CD14-positive monocyte (primary cell): ENCODE data around the gene PRAMEF18. TPM values are rescaled to one million over a fixed set of nuclear protein-coding genes. Genes with fewer than 3 reads are reported as not detected.
"Not testable (repeated sequence)": the region's sequence is repeated elsewhere in the genome, so short reads cannot be mapped to it uniquely, and the experiment has no call there.

Source experiments
- DNase-seq, 3 donors: peaks; one replicate each; pipeline ENCODE4 v3.0.0-alpha.2; 2011 to 2022
- H2AFZ ChIP-seq: 2 replicates; pipeline ENCODE4 v1.6.0; 2012; ENCODE audit warnings: mild to moderate bottlenecking, low read depth, low read length, inconsistent platforms; ENCODE audit not compliant: insufficient read depth, poor library complexity, severe bottlenecking
- H3K27ac ChIP-seq, 2 donors: 1 replicate in 1 of 2; 2 replicates in 1 of 2; pipeline ENCODE4 v1.5.1; 2012 to 2013; ENCODE audit warnings: low read length in 2 of 2, control low read depth in 1 of 2, inconsistent platforms in 1 of 2, low read depth in 1 of 2, mild to moderate bottlenecking in 1 of 2
- H3K27me3 ChIP-seq, 2 donors: one replicate each; pipeline versions ENCODE4 v1.6.0 to v1.6.1; 2011 to 2013; ENCODE audit warnings: low read length in 2 of 2; ENCODE audit not compliant: control insufficient read depth in 2 of 2, insufficient read depth in 2 of 2
- H3K36me3 ChIP-seq, 2 donors: replicated peaks in 1 of 2; 1 replicate in 1 of 2; 2 replicates in 1 of 2; pipeline versions ENCODE4 v1.5.1 to v1.6.1; 2012 to 2013; ENCODE audit warnings: low read length in 2 of 2, control low read depth in 1 of 2, inconsistent platforms in 1 of 2, mild to moderate bottlenecking in 1 of 2; ENCODE audit not compliant: insufficient read depth in 2 of 2, control insufficient read depth in 1 of 2
- H3K4me1 ChIP-seq, 2 donors: 1 replicate in 1 of 2; 2 replicates in 1 of 2; pipeline versions ENCODE4 v1.5.1 to v1.6.1; 2012 to 2013; ENCODE audit warnings: low read length in 2 of 2, control low read depth in 1 of 2, inconsistent platforms in 1 of 2, mild to moderate bottlenecking in 1 of 2, moderate library complexity in 1 of 2; ENCODE audit not compliant: insufficient read depth in 2 of 2, control insufficient read depth in 1 of 2
- H3K4me2 ChIP-seq: replicated peaks from 2 replicates; pipeline ENCODE3; 2012; ENCODE audit warnings: low read length, moderate library complexity, mild to moderate bottlenecking; ENCODE audit not compliant: poor library complexity, severe bottlenecking; ENCODE audit errors: extremely low read depth
- H3K4me3 ChIP-seq, 3 experiments: fragments of 200-600 bp in 1 of 3; sonication (generic) in 1 of 3; replicated peaks in 1 of 3; 1 replicate in 2 of 3; 2 replicates in 1 of 3; pipeline ENCODE4 v1.5.1; 2011 to 2013; ENCODE audit warnings: low read length in 3 of 3, mild to moderate bottlenecking in 3 of 3, control low read depth in 2 of 3, low read depth in 2 of 3, inconsistent platforms in 1 of 3, moderate library complexity in 1 of 3
- H3K79me2 ChIP-seq: 2 replicates; pipeline ENCODE4 v1.6.0; 2012; ENCODE audit warnings: mild to moderate bottlenecking, control low read depth, inconsistent platforms, low read length, moderate library complexity; ENCODE audit not compliant: insufficient read depth
- H3K9ac ChIP-seq: 2 replicates; pipeline ENCODE4 v1.6.0; 2017; ENCODE audit warnings: low read length, mild to moderate bottlenecking; ENCODE audit not compliant: insufficient read depth, poor library complexity, severe bottlenecking
- H3K9me3 ChIP-seq, 2 donors: replicated peaks in 1 of 2; 1 replicate in 1 of 2; 2 replicates in 1 of 2; pipeline versions ENCODE4 v1.5.1 to v1.6.1; 2012 to 2013; ENCODE audit warnings: low read length in 2 of 2, control low read depth in 1 of 2; ENCODE audit not compliant: control insufficient read depth in 1 of 2, insufficient read depth in 1 of 2
- H4K20me1 ChIP-seq: 2 replicates; pipeline ENCODE4 v1.6.0; 2012; ENCODE audit warnings: mild to moderate bottlenecking, low read length, control low read depth, moderate library complexity; ENCODE audit not compliant: insufficient read depth
- H3K27ac Mint-ChIP-seq, 7 donors: one replicate each; pipeline ENCODE4 v1.8.0; 2020; ENCODE audit warnings: mild to moderate bottlenecking in 7 of 7, mixed read lengths in 7 of 7, moderate library complexity in 6 of 7, inconsistent platforms in 2 of 7
- H3K27me3 Mint-ChIP-seq, 3 donors: one replicate each; pipeline ENCODE4 v1.8.0; 2021 to 2022; ENCODE audit warnings: low read depth in 3 of 3, mild to moderate bottlenecking in 3 of 3, mixed read lengths in 3 of 3, moderate library complexity in 3 of 3, inconsistent platforms in 1 of 3
- H3K36me3 Mint-ChIP-seq, 2 donors: one replicate each; pipeline ENCODE4 v1.8.0; 2020; ENCODE audit warnings: mixed read lengths in 2 of 2, inconsistent platforms in 1 of 2, mild to moderate bottlenecking in 1 of 2
- H3K4me1 Mint-ChIP-seq: one replicate; pipeline ENCODE4 v1.8.0; 2020; ENCODE audit warnings: mild to moderate bottlenecking, mixed read lengths
- H3K4me3 Mint-ChIP-seq, 2 donors: one replicate each; pipeline ENCODE4 v1.8.0; 2020; ENCODE audit warnings: mild to moderate bottlenecking in 2 of 2, mixed read lengths in 2 of 2, moderate library complexity in 1 of 2
- H3K9me3 Mint-ChIP-seq, 7 donors: one replicate each; pipeline ENCODE4 v1.8.0; 2020 to 2022; ENCODE audit warnings: mixed read lengths in 7 of 7, mild to moderate bottlenecking in 6 of 7, moderate library complexity in 6 of 7, inconsistent platforms in 2 of 7
- CTCF ChIP-seq: fragments of 200-600 bp; IDR thresholded peaks from one replicate; pipeline ENCODE4 v1.8.0; 2022; ENCODE audit warnings: antibody characterized with exemption, mild to moderate bottlenecking
- WGBS: methylation state at CpG from one replicate; pipeline ENCODE4 v1.1.5; 2013; ENCODE audit warnings: missing lambda C conversion rate; ENCODE audit not compliant: insufficient coverage; 5-methylcytosine and 5-hydroxymethylcytosine counted together
- intact Hi-C, 2 donors: fragments of 100-400 bp; cut with micrococcal nuclease; formaldehyde crosslinking; loops; one replicate each; pipeline versions ENCODE4 v1.15.0 to v1.15.1; 2023
- polyA plus RNA-seq, 3 donors: library from polyadenylated mRNA; depleted of rRNA in 1 of 3; unstranded in 2 of 3; stranded (reverse) in 1 of 3; fragments of 300-500 nt in 2 of 3; fragments of >200 nt in 1 of 3; fragmentation: Illumina TruSeq in 2 of 3; gene quantifications; 1 replicate in 2 of 3; 2 replicates in 1 of 3; pipeline ENCODE4 v1.2.3, GENCODE V29; 2012 to 2021

PRAMEF18 gene
- polyA plus RNA-seq, 3 donors: not detected

- H3K4me2 ChIP-seq: no peak overlapping the region
- H3K36me3 ChIP-seq: no peaks in the 10 kb centered on the region
- no peak for DNase-seq
- H4K20me1 ChIP-seq: no peaks in the 10 kb centered on the region
- intact Hi-C loops: no loop called here
- no peaks in the 10 kb centered on the region for H3K4me1 ChIP-seq
- no peaks in the 10 kb centered on the region for H3K79me2 ChIP-seq
- Mint-ChIP-seq H3K4me3 (no peak overlapping the region), H3K27me3 (peaks cover 0 to 6% (median 3%) of the 10 kb centered on the region in 3 donors), H3K4me1 (no peaks in the 10 kb centered on the region), H3K27ac (no peak overlapping the region), H3K9me3 (no peaks in the 10 kb centered on the region), H3K36me3 (no peaks in the 10 kb centered on the region)
- H3K27ac ChIP-seq: no peak overlapping the region
- H3K9ac ChIP-seq: no peak overlapping the region
- TF ChIP-seq CTCF: no peak
- H3K4me3 ChIP-seq: no peak overlapping the region
- 87% methylated on average over 4 of the region's 5 CpGs for WGBS
- no peaks in the 10 kb centered on the region for H3K9me3 ChIP-seq
- no peaks in the 10 kb centered on the region for H3K27me3 ChIP-seq
- H2AFZ ChIP-seq: no peak overlapping the region
Observed at GRCh38 chr1:13224480-13225060, 1.4 kb downstream of the PRAMEF18 start.

- H3K27ac ChIP-seq, H3K9me3 Mint-ChIP-seq, H3K79me2 ChIP-seq, H2AFZ ChIP-seq, H3K4me1 ChIP-seq, intact Hi-C loops, H3K4me3 ChIP-seq, H3K4me2 ChIP-seq, H3K27ac Mint-ChIP-seq, H3K27me3 ChIP-seq, H3K4me3 Mint-ChIP-seq, H3K36me3 ChIP-seq, DNase-seq, H4K20me1 ChIP-seq, H3K36me3 Mint-ChIP-seq, H3K9ac ChIP-seq, H3K9me3 ChIP-seq, H3K4me1 Mint-ChIP-seq, H3K27me3 Mint-ChIP-seq: not testable (repeated sequence)
- no CpG with 5 or more reads among the region's 4 CpGs for WGBS
Observed at GRCh38 chr1:13222788-13223187, 3.2 kb downstream of the PRAMEF18 start.

GRCh38 chr1:13219203-13219602 lies 6.8 kb downstream of the PRAMEF18 start:
- H3K9ac ChIP-seq, H3K9me3 Mint-ChIP-seq: not testable (repeated sequence)
- WGBS: no CpG with 5 or more reads among the region's 3 CpGs

GRCh38 chr1:13216619-13217018 lies 9.3 kb downstream of the PRAMEF18 start:
- no CpG with 5 or more reads among the region's 7 CpGs for WGBS
- H3K4me1 Mint-ChIP-seq, H3K9me3 ChIP-seq, H3K4me3 ChIP-seq, DNase-seq, H3K36me3 Mint-ChIP-seq, H3K27me3 ChIP-seq, H2AFZ ChIP-seq, intact Hi-C loops, H3K4me2 ChIP-seq, H3K27me3 Mint-ChIP-seq, H3K79me2 ChIP-seq, H3K4me1 ChIP-seq, H4K20me1 ChIP-seq, H3K27ac ChIP-seq, H3K27ac Mint-ChIP-seq, H3K36me3 ChIP-seq, H3K4me3 Mint-ChIP-seq, H3K9ac ChIP-seq, H3K9me3 Mint-ChIP-seq: not testable (repeated sequence)

More at GRCh38 chr1:13219203-13219602, 6.8 kb downstream of the PRAMEF18 start:
- H3K4me1 ChIP-seq, H3K27me3 Mint-ChIP-seq, DNase-seq, H3K27ac ChIP-seq, H3K4me2 ChIP-seq, H3K36me3 Mint-ChIP-seq, H2AFZ ChIP-seq, H3K36me3 ChIP-seq, H3K9me3 ChIP-seq, H3K4me3 ChIP-seq, H3K79me2 ChIP-seq, intact Hi-C loops, H3K27me3 ChIP-seq, H3K4me1 Mint-ChIP-seq, H3K4me3 Mint-ChIP-seq, H3K27ac Mint-ChIP-seq, H4K20me1 ChIP-seq: not testable (repeated sequence)
